ENCODE results near the gene TMEM82. TPM values are rescaled to one million over a fixed set of nuclear protein-coding genes. Genes with fewer than 3 reads are reported as not detected.
A peak's percentile ranks its signal among the peaks of the same experiment; 100 is the strongest.

TMEM82 gene
- total RNA-seq, 1 experiment from 2014 or later, result not detected

DNA sequence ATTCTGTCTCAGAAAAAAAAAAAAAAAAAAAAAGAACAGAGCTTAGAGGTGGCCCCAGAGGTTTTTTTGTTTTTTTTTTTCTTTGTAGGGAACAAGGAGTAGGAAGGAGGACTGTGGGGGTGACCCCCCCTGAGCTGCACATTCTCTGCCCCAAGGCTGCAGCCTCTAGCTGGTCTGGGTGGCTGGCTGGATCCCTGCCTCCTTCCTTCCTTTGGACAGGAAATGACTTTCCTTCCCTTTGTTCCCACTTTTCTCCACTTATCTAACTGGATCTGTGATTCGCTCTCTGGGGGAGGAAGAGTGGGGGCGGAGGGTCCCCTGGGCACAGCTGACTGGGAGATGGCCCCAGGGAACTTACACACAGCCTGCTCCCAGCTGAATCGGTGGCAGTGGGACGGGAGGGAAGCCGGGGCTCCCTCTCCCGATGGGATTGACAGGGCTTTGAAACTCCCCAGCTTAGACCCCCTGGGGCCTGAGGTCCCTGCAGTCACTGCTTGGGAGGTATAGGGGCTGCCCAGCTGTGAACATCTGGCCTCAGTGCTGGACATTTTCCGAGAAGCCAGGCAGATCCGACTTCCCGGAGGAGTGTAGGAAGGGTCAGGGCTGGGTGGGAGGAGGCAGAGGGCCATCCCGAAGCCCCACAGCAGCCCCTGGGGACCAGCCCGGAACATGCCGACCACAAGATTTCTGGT lies 18.4 kb downstream of the TMEM82 start:
- in situ Hi-C loops (cut with HindIII; ENCODE audit: low pct_unique_long_range_greater_than_20kb, low sequenced_read_pairs), result no loop called here
- peak; percentile 16 for DNase-seq (ENCODE audit: low read depth, low spot score)

DNA sequence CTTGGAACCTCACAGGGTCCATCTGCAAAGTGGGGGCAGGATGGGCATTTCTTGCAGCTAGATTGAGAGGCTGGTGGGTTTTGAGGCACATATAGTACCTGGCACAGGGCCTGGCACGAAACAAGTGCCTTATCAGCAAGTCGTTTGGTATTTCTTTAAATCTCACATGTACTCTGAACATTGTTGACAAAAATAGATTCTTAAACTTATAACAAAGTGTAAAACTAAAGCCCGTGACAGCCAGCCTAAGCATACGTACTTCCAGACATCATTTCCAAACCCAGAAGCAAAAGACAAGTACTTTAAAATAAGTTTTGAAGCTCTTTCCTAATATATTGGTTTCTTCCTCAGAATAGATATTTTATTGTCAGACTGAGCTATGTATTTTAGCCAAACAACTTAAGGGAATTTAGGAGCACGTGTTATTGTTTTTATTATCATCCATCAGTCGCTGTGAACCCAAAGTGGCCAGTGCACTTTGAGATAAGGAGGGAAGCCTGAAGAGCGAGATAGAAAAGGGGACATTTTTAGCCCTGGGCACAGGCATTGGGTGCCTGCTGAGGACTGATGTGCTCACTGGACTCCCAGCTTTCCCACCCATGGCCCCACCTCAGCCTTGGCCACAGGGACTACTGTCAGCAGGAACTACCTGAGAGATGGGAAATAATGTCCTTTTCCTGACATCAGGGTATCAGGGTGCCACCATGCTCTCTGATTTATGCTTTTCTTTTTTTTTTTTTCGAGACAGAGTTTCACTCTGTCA lies 19.2 kb downstream of the TMEM82 start:
- DNase-seq (ENCODE audit: low read depth, low spot score), result no peak
- in situ Hi-C loops (cut with HindIII; ENCODE audit: low pct_unique_long_range_greater_than_20kb, low sequenced_read_pairs), result no loop called here

DNA sequence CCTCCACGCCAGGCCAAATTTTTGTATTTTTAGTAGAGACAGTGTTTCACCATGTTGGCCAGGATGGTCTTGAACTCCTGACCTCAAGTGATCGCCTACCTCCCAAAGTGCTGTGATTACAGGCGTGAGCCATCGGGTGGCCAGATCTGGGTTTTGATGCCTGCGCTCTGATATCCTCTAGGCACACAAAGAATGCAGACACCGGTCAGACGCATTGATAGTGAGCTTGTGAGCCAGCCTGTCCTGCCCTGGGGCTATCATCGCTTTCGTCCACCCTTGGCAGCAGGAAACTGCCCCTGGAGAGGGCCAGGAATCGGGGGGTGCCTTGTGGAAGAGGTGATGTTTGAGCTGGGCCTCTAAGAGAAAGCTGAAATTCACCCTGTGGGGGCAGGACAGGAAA lies 20.2 kb downstream of the TMEM82 start:
- peak; percentile 19 for DNase-seq (ENCODE audit: low read depth, low spot score)
- in situ Hi-C loops (cut with HindIII; ENCODE audit: low pct_unique_long_range_greater_than_20kb, low sequenced_read_pairs), result no loop called here

DNA sequence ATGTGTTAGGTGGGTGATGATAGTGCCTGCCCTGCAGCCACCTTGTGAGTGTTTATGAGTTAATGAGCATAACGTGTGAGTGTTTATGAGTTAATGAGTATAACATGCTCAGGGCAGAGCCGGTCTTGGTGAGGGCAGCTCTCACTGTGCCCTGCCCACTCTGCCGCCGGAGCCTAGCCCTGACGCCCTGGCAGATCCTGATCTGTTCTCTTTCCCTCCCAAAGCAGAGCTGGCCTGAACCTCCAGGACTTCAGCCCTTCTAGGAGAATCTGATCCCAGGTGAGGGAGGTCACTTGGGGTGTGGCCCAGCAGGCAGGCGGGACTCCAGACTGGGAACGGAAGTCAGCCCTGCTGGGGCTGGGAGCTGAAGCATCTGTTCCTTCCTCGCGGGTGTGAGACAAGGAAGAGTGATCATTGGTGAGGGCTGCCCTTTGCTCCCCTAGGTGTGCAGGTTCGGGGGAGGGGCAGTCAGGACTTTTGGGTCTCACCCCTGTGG lies 22.0 kb downstream of the TMEM82 start:
- in situ Hi-C loops (cut with HindIII; ENCODE audit: low pct_unique_long_range_greater_than_20kb, low sequenced_read_pairs), result no loop called here
- no peak for DNase-seq (ENCODE audit: low read depth, low spot score)

DNA sequence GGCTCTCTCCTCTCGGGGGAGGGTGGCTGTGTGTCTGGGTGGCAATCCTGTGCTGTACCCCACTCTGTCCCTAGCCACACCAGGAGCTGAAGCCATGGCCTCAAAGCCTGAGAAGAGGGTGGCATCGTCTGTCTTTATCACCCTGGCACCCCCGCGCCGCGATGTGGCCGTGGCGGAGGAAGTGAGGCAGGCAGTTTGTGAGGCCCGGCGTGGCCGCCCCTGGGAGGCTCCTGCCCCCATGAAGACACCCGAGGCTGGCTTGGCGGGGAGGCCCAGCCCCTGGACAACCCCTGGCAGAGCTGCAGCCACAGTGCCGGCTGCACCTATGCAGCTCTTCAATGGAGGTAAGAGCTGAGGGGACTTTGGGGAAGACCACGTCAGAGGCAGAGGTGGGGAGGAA lies 22.6 kb downstream of the TMEM82 start:
- DNase-seq (ENCODE audit: low read depth, low spot score), result no peak
- in situ Hi-C loops (cut with HindIII; ENCODE audit: low pct_unique_long_range_greater_than_20kb, low sequenced_read_pairs), result no loop called here

DNA sequence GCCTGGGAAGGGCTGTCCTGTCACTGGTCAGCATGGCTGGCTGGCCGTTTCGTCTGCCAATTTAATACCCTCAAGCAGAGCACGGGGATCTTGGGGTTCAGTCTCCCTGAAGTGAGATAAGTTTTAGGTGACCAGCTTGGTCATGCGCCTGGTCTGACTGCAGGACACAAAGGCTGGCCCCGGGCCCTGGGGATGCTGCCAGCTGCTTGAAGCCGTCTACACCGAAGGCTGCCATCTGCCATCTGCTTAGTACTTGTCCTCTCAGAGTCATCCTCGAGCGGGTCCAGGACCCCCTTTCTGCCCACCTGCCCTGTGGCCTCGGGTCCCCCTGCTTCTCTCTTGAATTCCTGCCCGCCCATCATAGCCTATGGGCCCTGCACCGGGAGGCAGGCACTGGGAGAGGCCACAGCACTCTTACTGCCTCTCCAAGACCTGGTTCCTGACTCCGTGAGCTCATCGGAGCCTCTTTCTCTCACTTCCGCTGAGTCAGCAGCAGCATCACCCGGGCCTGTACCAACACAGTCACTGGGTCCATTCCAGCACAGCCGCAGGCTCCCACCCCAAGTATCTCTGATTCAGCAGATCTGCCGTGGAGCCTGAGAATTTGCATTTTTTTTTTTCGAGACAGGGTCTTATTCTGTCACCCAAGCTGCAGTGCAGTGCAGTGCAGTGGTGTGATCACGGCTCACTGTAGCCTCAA lies 23.3 kb downstream of the TMEM82 start:
- DNase-seq (ENCODE audit: low read depth, low spot score), result no peak
- in situ Hi-C loops (cut with HindIII; ENCODE audit: low pct_unique_long_range_greater_than_20kb, low sequenced_read_pairs), result no loop called here

DNA sequence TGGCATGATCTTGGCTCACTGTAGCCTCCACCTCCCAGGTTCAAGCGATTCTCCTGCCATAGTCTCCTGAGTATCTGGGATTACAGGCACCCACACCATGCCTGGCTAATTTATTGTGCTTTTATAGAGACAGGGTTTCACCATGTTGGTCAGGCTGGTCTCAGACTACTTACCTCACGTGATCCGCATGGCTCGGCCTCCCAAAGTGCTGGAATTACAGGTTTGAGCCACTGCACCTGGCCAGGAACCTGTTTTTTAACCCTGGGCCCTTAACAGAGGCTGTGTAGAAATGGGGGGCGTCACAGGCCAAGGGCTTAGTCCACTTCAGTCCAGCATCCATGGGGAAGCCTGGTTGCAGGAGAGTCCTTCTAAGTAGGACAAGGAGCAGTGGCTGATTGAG lies 25.6 kb downstream of the TMEM82 start:
- DNase-seq (ENCODE audit: low read depth, low spot score), result no peak
- in situ Hi-C loops (cut with HindIII; ENCODE audit: low pct_unique_long_range_greater_than_20kb, low sequenced_read_pairs), result no loop called here

DNA sequence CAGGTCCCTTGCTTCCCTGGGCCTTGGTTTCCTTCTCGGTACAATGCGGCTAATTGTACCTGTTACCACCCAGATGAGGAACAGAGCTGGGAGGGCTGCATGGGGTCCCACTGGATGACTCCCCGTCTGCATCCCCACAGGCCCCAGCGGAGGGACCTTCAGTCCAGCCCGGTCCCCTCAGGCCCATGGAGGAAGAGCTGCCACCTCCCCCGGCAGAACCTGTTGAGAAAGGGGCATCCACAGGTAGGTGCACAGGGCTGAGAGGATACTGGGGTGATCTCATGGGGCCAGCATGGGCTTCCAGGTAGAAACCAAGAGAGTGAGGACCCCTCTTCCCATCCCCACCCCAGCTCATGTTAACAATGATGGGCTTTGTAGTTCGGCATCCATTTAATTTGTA lies 26.1 kb downstream of the TMEM82 start:
- in situ Hi-C loops (cut with HindIII; ENCODE audit: low pct_unique_long_range_greater_than_20kb, low sequenced_read_pairs), result no loop called here
- DNase-seq (ENCODE audit: low read depth, low spot score), result no peak

DNA sequence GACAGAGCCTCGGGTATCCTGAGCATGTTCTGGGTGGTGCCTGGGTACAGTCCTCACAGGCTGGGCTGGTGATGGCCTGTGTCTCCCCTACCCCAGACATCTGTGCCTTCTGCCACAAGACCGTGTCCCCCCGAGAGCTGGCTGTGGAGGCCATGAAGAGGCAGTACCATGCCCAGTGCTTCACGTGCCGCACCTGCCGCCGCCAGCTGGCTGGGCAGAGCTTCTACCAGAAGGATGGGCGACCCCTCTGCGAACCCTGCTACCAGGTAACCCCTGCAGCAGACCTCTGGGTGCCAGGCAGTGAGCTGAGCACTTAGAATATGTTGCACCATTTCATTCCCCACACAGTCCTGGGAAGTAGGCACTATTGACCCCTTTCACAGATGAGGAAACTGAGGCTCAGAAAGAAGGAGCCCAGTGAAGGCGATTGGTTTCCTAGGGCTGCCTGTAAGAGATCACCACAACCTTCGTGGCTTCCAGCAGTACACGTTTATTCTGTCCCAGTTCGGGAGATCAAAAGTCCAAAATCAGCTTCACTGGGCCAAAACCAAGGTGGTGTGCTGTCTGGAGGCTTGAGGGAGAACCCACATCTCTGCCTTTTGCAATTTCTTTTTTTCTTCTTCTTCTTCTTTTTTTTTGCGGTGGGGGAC lies 28.1 kb downstream of the TMEM82 start:
- in situ Hi-C loops (cut with HindIII; ENCODE audit: low pct_unique_long_range_greater_than_20kb, low sequenced_read_pairs), result no loop called here
- DNase-seq (ENCODE audit: low read depth, low spot score), result no peak

DNA sequence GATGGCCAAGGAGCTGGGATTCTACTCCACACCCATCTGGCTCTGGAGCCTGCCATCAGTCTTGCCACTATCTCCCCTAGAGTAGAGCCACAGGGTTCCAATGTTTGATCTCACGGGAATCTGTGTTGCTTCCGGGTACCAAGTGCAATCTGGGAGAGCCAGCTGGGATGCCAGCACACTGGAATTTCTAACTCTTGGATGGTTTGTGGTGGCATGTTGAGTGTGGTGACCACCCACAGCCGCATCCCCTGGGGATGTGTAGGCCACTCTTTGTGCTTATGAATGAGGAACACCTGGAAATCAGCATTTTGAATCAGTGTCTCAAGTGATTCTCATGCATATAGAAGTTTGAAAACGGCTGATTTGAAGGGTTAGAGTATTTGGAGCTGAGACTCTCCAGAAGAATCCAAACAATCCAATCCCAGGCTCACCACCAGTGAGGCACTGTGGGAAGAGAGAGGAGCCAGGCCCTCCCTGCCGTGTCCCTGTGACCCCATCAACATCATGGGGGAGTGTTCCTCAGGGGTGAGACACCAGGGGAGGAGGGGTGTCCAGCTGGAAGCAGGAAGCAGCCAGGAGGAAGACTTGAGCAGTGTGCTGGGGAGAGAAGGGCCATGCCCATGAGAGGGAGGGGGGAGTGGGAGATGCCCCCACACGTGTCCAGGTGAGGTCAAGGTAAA lies 29.7 kb downstream of the TMEM82 start:
- in situ Hi-C loops (cut with HindIII; ENCODE audit: low pct_unique_long_range_greater_than_20kb, low sequenced_read_pairs), result no loop called here
- DNase-seq (ENCODE audit: low read depth, low spot score), result no peak

DNA sequence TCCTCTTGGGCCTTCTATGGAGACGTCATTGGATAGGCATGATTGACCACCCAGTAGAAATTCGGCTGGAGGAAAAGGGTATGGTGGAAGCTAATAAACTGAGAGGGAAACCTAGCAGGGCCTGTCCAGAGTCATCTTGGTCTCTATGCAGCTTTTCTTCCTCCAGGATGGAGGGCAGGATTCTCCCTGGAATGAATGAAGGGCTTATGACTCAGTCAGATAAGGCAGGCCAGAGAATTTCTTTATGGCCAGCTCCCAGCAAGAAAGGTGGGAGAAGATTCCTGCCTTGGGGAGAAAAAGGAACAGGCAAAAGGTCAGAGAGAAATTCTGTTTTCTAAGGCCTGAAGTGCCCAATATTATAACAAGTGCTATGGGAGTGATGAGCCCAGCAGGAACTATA lies 33.4 kb downstream of the TMEM82 start:
- in situ Hi-C loops (cut with HindIII; ENCODE audit: low pct_unique_long_range_greater_than_20kb, low sequenced_read_pairs), result no loop called here

DNA sequence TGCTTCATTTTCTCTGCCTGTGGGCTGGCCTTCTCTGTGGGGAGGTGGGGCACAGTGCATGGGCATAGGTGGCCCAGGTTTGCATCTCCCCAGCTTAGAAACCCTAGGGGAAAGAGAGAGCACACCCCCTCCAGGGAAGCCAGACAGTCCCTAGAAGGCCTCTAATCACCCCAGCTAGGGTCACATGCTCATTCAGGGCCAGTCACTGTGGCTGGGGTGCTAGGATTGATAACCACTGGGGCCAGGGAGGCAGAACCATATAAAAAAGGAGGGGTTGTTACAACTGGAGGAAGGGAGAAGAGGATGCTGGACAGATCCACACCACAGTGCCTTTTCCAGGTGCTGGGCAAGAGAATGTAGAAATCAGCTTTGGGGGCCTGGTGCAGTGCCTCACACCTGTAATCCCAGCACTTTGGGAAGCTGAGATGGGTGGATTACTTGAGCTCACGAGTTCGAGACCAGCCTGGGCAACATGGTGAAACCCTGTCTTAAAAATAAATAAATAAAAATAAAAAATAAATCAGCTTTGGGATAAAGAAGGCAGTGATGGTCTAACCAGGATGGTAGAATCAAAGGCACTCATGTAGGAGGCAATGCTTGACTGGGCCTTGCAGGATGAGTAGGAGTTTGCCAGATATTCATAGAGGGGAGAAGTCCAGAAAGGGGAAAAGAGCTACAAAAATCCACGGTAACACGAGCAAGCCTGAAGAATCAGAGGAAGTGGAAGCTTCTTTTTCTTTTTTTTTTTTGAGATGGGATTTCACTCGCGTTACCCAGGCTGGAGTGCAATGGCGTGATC lies 35.8 kb downstream of the TMEM82 start:
- DNase-seq (ENCODE audit: low read depth, low spot score), result no peak
- in situ Hi-C loops (cut with HindIII; ENCODE audit: low pct_unique_long_range_greater_than_20kb, low sequenced_read_pairs), result no loop called here

More for the DNA sequence above, 33.4 kb downstream of the TMEM82 start:
- no peak for DNase-seq (ENCODE audit: low read depth, low spot score)

DNA sequence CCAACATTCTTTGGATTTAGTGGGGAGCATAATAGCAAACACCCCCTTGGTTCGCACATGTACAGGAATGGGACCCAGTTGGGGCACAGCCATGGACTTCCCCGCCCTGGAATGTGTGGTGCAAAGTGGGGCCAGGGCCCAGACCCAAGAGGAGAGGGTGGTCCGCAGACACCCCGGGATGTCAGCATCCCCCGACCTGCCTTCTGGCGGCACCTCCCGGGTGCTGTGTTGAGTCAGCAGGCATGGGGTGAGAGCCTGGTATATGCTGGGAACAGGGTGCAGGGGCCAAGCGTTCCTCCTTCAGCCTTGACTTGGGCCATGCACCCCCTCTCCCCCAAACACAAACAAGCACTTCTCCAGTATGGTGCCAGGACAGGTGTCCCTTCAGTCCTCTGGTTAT lies 43.4 kb downstream of the TMEM82 start:
- no peak for DNase-seq (ENCODE audit: low read depth, low spot score)
- in situ Hi-C loops (cut with HindIII; ENCODE audit: low pct_unique_long_range_greater_than_20kb, low sequenced_read_pairs), result no loop called here

DNA sequence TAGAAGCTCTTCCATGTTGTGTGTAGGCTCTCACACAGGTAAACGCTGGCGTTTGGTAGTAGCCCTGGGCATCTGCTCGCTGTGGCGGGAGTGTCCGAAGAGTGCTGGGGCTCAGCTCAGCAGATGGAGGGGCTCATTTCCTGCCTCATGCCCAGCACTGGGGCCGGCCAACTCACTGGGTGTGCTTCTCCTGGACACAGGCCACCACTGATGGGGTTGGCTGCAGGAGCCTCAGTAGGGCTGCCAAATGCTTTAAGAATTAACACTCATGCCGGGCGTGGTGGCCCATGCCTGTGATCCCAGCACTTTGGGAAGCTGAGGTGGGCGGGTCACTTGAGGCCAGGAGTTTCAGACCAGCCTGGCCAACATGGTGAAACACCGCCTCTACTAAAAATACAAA lies 44.3 kb downstream of the TMEM82 start:
- DNase-seq (ENCODE audit: low read depth, low spot score), result no peak
- in situ Hi-C loops (cut with HindIII; ENCODE audit: low pct_unique_long_range_greater_than_20kb, low sequenced_read_pairs), result no loop called here

DNA sequence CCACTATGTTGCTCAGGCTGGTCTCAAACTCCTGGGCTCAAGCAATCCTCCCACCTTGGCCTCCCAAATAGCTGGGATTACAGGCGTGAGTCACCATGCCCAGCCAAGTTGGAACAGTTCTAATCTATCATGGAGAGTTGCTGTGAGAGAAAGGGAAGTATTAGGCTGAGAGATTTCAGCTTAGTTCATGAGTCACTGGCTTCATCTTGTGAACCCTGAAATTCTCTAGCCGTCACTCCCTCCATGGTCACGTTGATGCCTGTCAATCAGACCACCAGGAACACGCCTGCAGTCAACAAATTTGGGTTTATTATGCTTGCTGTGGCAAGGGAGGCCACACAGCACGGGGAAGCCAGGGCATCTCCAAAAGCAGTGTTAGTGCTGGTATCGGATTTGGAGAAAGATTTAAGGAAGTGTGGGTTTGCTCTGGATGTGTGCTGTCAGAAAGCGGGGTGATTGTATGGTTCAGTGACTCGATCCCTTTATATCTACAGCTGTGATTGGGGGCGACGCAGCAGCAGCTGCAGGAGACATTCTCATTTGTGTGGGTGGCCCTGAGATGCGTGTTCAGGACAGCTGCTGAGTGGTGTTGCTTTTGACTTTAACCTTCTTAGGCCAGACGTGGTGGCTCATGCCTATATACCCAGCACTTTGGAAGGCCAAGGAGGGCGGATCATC lies 46.5 kb downstream of the TMEM82 start:
- in situ Hi-C loops (cut with HindIII; ENCODE audit: low pct_unique_long_range_greater_than_20kb, low sequenced_read_pairs), result no loop called here
- no peak for DNase-seq (ENCODE audit: low read depth, low spot score)

DNA sequence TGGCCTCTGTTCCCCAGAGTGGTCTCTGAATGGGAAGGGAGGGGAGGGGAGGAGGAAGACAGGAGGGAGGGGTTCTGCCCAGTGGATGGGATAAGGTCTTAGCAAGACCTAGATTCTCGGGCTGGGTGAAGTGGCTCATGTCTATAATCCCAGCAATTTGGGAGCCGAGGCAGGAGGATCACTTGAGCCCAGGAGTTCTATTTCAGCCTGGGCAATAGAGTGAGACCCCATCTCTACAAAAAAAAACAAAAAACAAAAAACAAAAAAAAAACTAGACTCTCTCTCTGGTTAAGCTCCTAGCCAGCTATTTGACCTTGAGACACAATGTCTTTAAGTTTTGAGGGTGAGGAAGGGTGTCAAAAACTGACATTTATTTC lies 53.8 kb downstream of the TMEM82 start:
- in situ Hi-C loops (cut with HindIII; ENCODE audit: low pct_unique_long_range_greater_than_20kb, low sequenced_read_pairs), result no loop called here
- DNase-seq (ENCODE audit: low read depth, low spot score), result no peak

All from SK-MEL-5 (cell line).